Body of pancreas (tissue), 4 donors: ENCODE results near the gene GEMIN4. TPM values are rescaled to one million over a fixed set of nuclear protein-coding genes. Genes with fewer than 3 reads are reported as not detected.

ENCODE experiments used
- ATAC-seq: fragments of 150-250 bp; one replicate; pipeline ENCODE4 v1.9.1; 2016
- DNase-seq, 4 donors: peaks; one replicate each; pipeline ENCODE4 v3.0.0-alpha.2; 2019
- H3K27ac ChIP-seq, 4 donors: fragments of 200-600 bp; sonication (generic); 1 replicate in 3 of 4; 2 replicates in 1 of 4; pipeline versions ENCODE4 v1.5.1 to v1.6.1; 2016 to 2019; ENCODE audit warnings: mild to moderate bottlenecking in 1 of 4, mixed read lengths in 1 of 4, moderate library complexity in 1 of 4
- H3K27me3 ChIP-seq, 2 donors: fragments of 200-600 bp; sonication (generic); one replicate each; pipeline ENCODE4 v1.6.0; 2016; ENCODE audit warnings: mild to moderate bottlenecking in 1 of 2
- H3K36me3 ChIP-seq, 2 donors: fragments of 200-600 bp; sonication (generic); replicated peaks in 1 of 2; 2 replicates each; pipeline ENCODE4 v1.5.1; 2016; ENCODE audit warnings: low read depth in 2 of 2; ENCODE audit not compliant: insufficient read depth in 1 of 2
- H3K4me1 ChIP-seq: fragments of 200-600 bp; sonication (generic); one replicate; pipeline ENCODE4 v1.6.0; 2016
- H3K4me3 ChIP-seq, 2 donors: fragments of 200-600 bp; sonication (generic); 1 replicate in 1 of 2; 2 replicates in 1 of 2; pipeline ENCODE4 v1.5.1; 2016 to 2019
- H3K9me3 ChIP-seq, 3 donors: fragments of 200-600 bp; sonication (generic); 1 replicate in 2 of 3; 2 replicates in 1 of 3; pipeline ENCODE4 v1.5.1; 2016
- CTCF ChIP-seq, 7 experiments: fragments of 450-650 bp in 4 of 7; fragments of 200-600 bp in 3 of 7; sonication (generic) in 3 of 7; IDR thresholded peaks; one replicate each; pipeline ENCODE4 v1.5.1; 2016 to 2019; ENCODE audit warnings: antibody characterized with exemption in 7 of 7
- POLR2A ChIP-seq, 3 donors: fragments of 450-650 bp; IDR thresholded peaks; one replicate each; pipeline ENCODE4 v1.6.1; 2016; ENCODE audit warnings: antibody characterized with exemption in 3 of 3, mild to moderate bottlenecking in 2 of 3
- WGBS, 2 donors: methylation state at CpG; one replicate each; pipeline ENCODE4 v1.1.5; 2017; 5-methylcytosine and 5-hydroxymethylcytosine counted together
- intact Hi-C: fragments of 100-400 bp; cut with DNase I; formaldehyde crosslinking; loops from one replicate; pipeline ENCODE4 v1.15.1; 2023
- total RNA-seq, 2 donors: library from RNA; depleted of rRNA; stranded (reverse); fragments of >200 nt; gene quantifications; one replicate each; pipeline ENCODE4 v1.1.0, GENCODE V29; 2016

GEMIN4 gene
- total RNA-seq, 2 donors from 2014 or later, result 5.6 to 7.3 TPM

GRCh38 chr17:798246-798645, 46.2 kb upstream of the GEMIN4 start:
- WGBS, 2 donors, result 65 to 79% methylated on average over 10 to 11 of the region's 11 CpGs
- Histone ChIP-seq H3K4me1 (peaks cover 47% of the 10 kb centered on the region), H3K27me3 (no peaks in the 10 kb centered on the region), H3K4me3 (no peak overlapping the region), H3K27ac (no peak overlapping the region), H3K36me3 (no peaks in the 10 kb centered on the region), H3K9me3 (no peaks in the 10 kb centered on the region)
- intact Hi-C loops, result no loop called here
- DNase-seq, result no peak
- no peak for TF ChIP-seq POLR2A (IDR thresholded peaks at IDR 0.05)
- no peak for ATAC-seq

- H3K27ac ChIP-seq, result peak overlapping the region in 1 of 4 donors; percentile 17
- TF ChIP-seq POLR2A (IDR thresholded peaks at IDR 0.05), result no peak
- no peak for TF ChIP-seq CTCF (IDR thresholded peaks at IDR 0.05)
- ATAC-seq, result no peak
- no peaks in the 10 kb centered on the region for H3K27me3 ChIP-seq
- H3K4me3 ChIP-seq, result no peak overlapping the region
- H3K4me1 ChIP-seq, result peaks cover 38% of the 10 kb centered on the region
- no peak for DNase-seq
- no peaks in the 10 kb centered on the region for H3K36me3 ChIP-seq
- 84 to 94% methylated on average over 19 to 21 of the region's 22 CpGs for WGBS, 2 donors
- H3K9me3 ChIP-seq, result no peaks in the 10 kb centered on the region
- intact Hi-C loops, result no loop called here
Observed at GRCh38 chr17:797236-797840, 45.3 kb upstream of the GEMIN4 start.

- DNase-seq, result no peak
- peak overlapping the region in 1 of 4 donors; percentile 17 for H3K27ac ChIP-seq
- no peak for ATAC-seq
- TF ChIP-seq POLR2A (IDR thresholded peaks at IDR 0.05) (no peak), CTCF (IDR thresholded peaks at IDR 0.05) (no peak)
- no peaks in the 10 kb centered on the region for H3K9me3 ChIP-seq
- H3K4me3 ChIP-seq, result no peak overlapping the region
- WGBS, 2 donors, result 83 to 93% methylated on average over 10 to 15 of the region's 15 CpGs
- no peaks in the 10 kb centered on the region for H3K36me3 ChIP-seq
- intact Hi-C loops, result no loop called here
- no peaks in the 10 kb centered on the region for H3K27me3 ChIP-seq
- peaks cover 31% of the 10 kb centered on the region for H3K4me1 ChIP-seq
Observed at GRCh38 chr17:796609-797008, 44.5 kb upstream of the GEMIN4 start.

- Histone ChIP-seq H3K27ac (peak overlapping the region in 3 of 4 donors; percentile 80 to 83 (median 81)), H3K4me3 (no peak overlapping the region), H3K4me1 (peaks cover 24% of the 10 kb centered on the region), H3K36me3 (no peaks in the 10 kb centered on the region), H3K27me3 (no peaks in the 10 kb centered on the region), H3K9me3 (no peaks in the 10 kb centered on the region)
- ATAC-seq, result no peak
- intact Hi-C loops, result no loop called here
- 70 to 88% methylated on average over 9 of the region's 9 CpGs for WGBS, 2 donors
- no peak for DNase-seq
- TF ChIP-seq CTCF (IDR thresholded peaks at IDR 0.05) (no peak), POLR2A (IDR thresholded peaks at IDR 0.05) (no peak)
Observed at GRCh38 chr17:795721-796120, 43.7 kb upstream of the GEMIN4 start.

- H3K4me3 ChIP-seq, result no peak overlapping the region
- H3K36me3 ChIP-seq, result no peaks in the 10 kb centered on the region
- H3K9me3 ChIP-seq, result no peaks in the 10 kb centered on the region
- H3K4me1 ChIP-seq, result peaks cover 24% of the 10 kb centered on the region
- WGBS, 2 donors, result 55 to 57% methylated on average over 11 to 14 of the region's 14 CpGs
- peak overlapping the region; percentile 58 to 83 (median 80) for H3K27ac ChIP-seq
- DNase-seq (peak in 1 of 4 donors; percentile 40), ATAC-seq (peak; percentile 4)
- TF ChIP-seq POLR2A (IDR thresholded peaks at IDR 0.05) (no peak), CTCF (IDR thresholded peaks at IDR 0.05) (no peak)
- no peaks in the 10 kb centered on the region for H3K27me3 ChIP-seq
- intact Hi-C loops, result no loop called here
Observed at GRCh38 chr17:795276-795675, 43.2 kb upstream of the GEMIN4 start.
